AG10803 (cell line): ENCODE data around the gene LIN7A.

Experiments used
- DNase-seq: peaks from one replicate; pipeline ENCODE4 v3.0.0; 2010; ENCODE audit warnings: low read depth
- H3K4me3 ChIP-seq: 2 replicates; pipeline ENCODE4 v1.5.1; 2011; ENCODE audit warnings: mild to moderate bottlenecking, low read length, control low read depth
- CTCF ChIP-seq: conservative IDR thresholded peaks from 2 replicates; pipeline ENCODE4 v1.5.1; 2011; ENCODE audit warnings: mild to moderate bottlenecking, low read length, control low read depth, inconsistent platforms

LIN7A gene

DNA sequence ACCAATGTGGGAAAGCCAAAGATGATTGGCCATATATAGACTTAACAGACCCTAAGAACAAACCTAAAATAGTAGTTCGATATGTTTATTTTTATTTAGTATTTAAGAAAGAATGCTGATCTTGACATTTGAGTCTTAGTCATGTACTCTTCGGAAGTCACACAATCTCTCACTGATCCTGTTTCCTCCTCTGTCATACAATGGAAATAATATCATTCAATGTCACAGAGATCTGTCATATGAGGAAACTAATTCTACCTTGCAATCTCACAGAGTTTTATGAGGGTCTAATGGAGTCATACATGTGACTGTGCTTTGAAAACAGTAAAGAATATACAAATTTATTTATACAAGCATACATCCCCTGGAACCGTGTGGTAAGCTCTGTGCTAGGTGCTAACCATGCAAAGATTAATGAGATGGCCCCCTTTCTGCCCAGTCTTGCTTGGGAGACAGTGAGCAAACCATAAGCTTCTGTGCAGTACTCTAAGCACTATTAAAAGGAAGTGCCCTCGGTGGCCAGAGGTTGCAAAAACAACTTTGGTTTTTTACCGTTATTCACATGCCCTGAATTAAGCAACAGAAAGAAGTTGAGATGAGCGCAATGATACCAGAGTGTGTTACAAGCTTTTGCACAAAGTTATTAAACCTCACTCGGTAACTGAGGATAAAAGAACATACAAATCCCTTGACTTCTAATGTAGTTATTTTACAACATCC is 1.7 kb upstream of the LIN7A start:
- no peak for TF ChIP-seq CTCF
- DNase-seq = peak; percentile 9
- H3K4me3 ChIP-seq = no peak overlapping the region

DNA sequence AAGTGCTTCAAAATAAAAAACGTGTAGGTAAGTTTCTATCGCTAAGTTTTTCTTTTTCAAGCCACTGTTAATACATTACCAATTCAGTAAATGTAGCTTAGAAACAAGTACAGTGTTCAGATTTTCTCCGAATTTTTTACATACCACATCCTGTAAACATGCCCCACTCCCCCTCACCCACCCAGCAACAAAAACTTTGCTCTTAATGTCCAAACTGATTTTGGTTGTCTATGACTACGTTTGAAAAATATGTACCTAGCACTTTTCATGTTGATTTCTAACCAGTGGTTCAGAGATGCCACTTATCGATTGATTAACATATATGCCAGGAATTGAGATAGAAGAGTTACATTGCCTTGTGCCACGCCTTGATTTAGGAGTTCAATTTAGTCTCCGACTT is 663 bp upstream of the LIN7A start:
- no peak for TF ChIP-seq CTCF
- DNase-seq = no peak
- H3K4me3 ChIP-seq = no peak overlapping the region

- peak; percentile 41 for DNase-seq
- TF ChIP-seq CTCF = no peak
- peak overlapping the region; percentile 78 for H3K4me3 ChIP-seq
Measured at GRCh38 chr12:80936642-80937390, 918 bp downstream of the LIN7A start.

- peak overlapping the region; percentile 78 for H3K4me3 ChIP-seq
- DNase-seq = no peak
- no peak for TF ChIP-seq CTCF
Measured at GRCh38 chr12:80936353-80936641, 1.4 kb downstream of the LIN7A start.

- TF ChIP-seq CTCF = no peak
- DNase-seq = no peak
- H3K4me3 ChIP-seq = no peak overlapping the region
Measured at GRCh38 chr12:80935111-80935510, 2.6 kb downstream of the LIN7A start.

DNA sequence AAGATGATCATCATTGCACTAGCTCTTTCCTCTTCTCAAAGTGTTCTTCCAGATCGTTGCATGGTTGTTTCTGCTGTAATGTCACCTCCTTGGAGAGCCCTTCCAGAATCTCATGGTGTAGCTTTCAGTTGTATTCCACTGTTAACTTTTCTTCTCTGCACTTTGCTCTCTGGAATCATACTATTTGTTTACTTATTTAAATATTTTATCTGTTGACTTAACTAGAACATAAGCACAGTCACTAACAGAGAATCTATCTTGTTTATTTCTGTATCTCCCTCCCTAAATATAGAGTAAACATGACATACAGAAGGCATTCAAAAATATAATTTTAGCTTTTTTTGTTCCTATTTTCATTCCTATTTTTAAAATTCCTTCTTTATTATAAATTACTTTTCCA is 11.8 kb downstream of the LIN7A start:
- no peak for DNase-seq
- H3K4me3 ChIP-seq = no peak overlapping the region
- TF ChIP-seq CTCF = no peak

DNA sequence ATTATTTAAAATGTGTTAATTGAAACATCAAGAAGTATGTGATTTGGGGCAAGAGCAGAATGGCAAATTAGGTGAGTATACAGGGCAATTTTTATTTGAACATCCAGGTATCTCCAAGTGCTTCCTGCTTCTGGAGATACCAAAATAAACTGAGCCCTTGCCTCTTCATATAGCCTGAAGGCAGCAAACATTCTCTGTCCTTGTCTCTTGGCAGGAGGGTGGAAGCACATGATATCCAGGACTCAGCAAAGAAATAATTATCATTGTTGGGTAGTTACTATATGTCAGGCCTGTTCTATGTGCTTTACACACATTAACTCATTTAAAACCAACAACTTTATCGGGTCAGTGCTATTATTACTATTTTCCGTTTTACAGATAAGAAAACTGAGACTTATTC is 12.5 kb downstream of the LIN7A start:
- no peak for DNase-seq
- H3K4me3 ChIP-seq = no peak overlapping the region
- TF ChIP-seq CTCF = no peak
